HCT116 (cell line): ENCODE data around the gene CYB5D1. TPM values are rescaled to one million over a fixed set of nuclear protein-coding genes. Genes with fewer than 3 reads are reported as not detected.
A peak's percentile ranks its signal among the peaks of the same experiment; 100 is the strongest.
"Not testable (repeated sequence)": the region's sequence is repeated elsewhere in the genome, so short reads cannot be mapped to it uniquely, and the experiment has no call there.

Source experiments
- ATAC-seq: fragments of 200-7000 bp; cut with Tn5 transposase; 2 replicates; pipeline ENCODE4 v1.9.1; 2020; ENCODE audit warnings: mild to moderate bottlenecking, moderate library complexity
- BruUV-seq: library from RNA; stranded (reverse); fragments of 400-500 nt; replicated peaks from 2 replicates; lab custom pipeline; 2021; lab: Mats Ljungman, UMichigan
- CTCF ChIA-PET: fragments of 300-600 bp; sonication (Branson Sonifier 250); formaldehyde crosslinking; loops from one replicate; lab custom pipeline; 2021; ENCODE audit warnings: antibody characterized with exemption; lab: Charles Lee
- POLR2A ChIA-PET: fragments of 300-600, 350-600 bp; sonication (Branson Sonifier 250); formaldehyde crosslinking; loops from one replicate; lab custom pipeline; 2021; ENCODE audit warnings: antibody characterized with exemption; lab: Charles Lee
- RAD21 ChIA-PET, 2 experiments: fragments of 300-600 bp; sonication (Branson Sonifier 250); formaldehyde crosslinking; loops; one replicate each; lab custom pipeline; 2023; ENCODE audit warnings: low total read pairs in 2 of 2; ENCODE audit not compliant: uncharacterized antibody in 2 of 2, unreplicated experiment in 2 of 2, low non-redundant PET in 1 of 2; lab: Charles Lee
- DNase-seq: peaks from one replicate; pipeline ENCODE4 v3.0.0-alpha.2; 2010; ENCODE audit warnings: low read depth, low spot score
- H2AFZ ChIP-seq: fragments of 200-600 bp; shearing (Covaris generic), sonication (generic); 2 replicates; pipeline ENCODE4 v1.6.1; 2017; ENCODE audit warnings: low read depth, mixed run types, mixed read lengths, antibody characterized with exemption, low read length; ENCODE audit not compliant: poor library complexity, severe bottlenecking
- H3K27ac ChIP-seq: 2 replicates; pipeline ENCODE4 v1.5.1; 2012; ENCODE audit warnings: low read depth, low read length
- H3K27me3 ChIP-seq: fragments of 200-600 bp; sonication (generic); 2 replicates; pipeline ENCODE4 v1.6.1; 2016; ENCODE audit warnings: mixed run types, low read length, mixed read lengths; ENCODE audit not compliant: insufficient read depth
- H3K36me3 ChIP-seq, 2 experiments: fragments of 200-500 bp in 1 of 2; fragments of 200-600 bp in 1 of 2; sonication (Bioruptor generic) in 1 of 2; sonication (generic) in 1 of 2; 2 replicates each; pipeline versions ENCODE4 v1.5.1 to v1.6.1; 2014 to 2016; ENCODE audit warnings: low read length in 2 of 2, inconsistent platforms in 1 of 2, mixed read lengths in 1 of 2, mixed run types in 1 of 2; ENCODE audit not compliant: insufficient read depth in 2 of 2, control insufficient read depth in 1 of 2
- H3K4me1 ChIP-seq, 2 experiments: fragments of 200-600 bp in 1 of 2; sonication (generic) in 1 of 2; 2 replicates each; pipeline versions ENCODE4 v1.5.1 to v1.6.1; 2012 to 2017; ENCODE audit warnings: low read length in 2 of 2, inconsistent platforms in 1 of 2, mild to moderate bottlenecking in 1 of 2, mixed read lengths in 1 of 2, mixed run types in 1 of 2, moderate library complexity in 1 of 2; ENCODE audit not compliant: insufficient read depth in 2 of 2, control insufficient read depth in 1 of 2
- H3K4me2 ChIP-seq: fragments of 200-600 bp; sonication (generic); 2 replicates; pipeline ENCODE4 v1.6.1; 2017; ENCODE audit warnings: mixed run types, low read length, mixed read lengths
- H3K4me3 ChIP-seq, 2 experiments: fragments of 200-600 bp in 1 of 2; sonication (generic) in 1 of 2; replicated peaks in 1 of 2; 2 replicates each; pipeline ENCODE4 v1.5.1; 2011 to 2016; ENCODE audit warnings: low read length in 2 of 2, control low read depth in 1 of 2, low read depth in 1 of 2, mild to moderate bottlenecking in 1 of 2, mixed read lengths in 1 of 2, mixed run types in 1 of 2
- H3K79me2 ChIP-seq: fragments of 200-600 bp; sonication (generic); 2 replicates; pipeline ENCODE4 v1.6.1; 2017; ENCODE audit warnings: mild to moderate bottlenecking, mixed run types, low read length, moderate library complexity, mixed read lengths; ENCODE audit not compliant: insufficient read depth
- H3K9ac ChIP-seq: fragments of 200-600 bp; sonication (generic); 2 replicates; pipeline ENCODE4 v1.6.1; 2016; ENCODE audit warnings: low read length, mixed read lengths
- H3K9me2 ChIP-seq: fragments of 200-600 bp; sonication (generic), shearing (Covaris generic); 2 replicates; pipeline ENCODE4 v1.6.1; 2017; ENCODE audit warnings: mixed run types, mild to moderate bottlenecking, moderate library complexity; ENCODE audit not compliant: insufficient read depth
- H3K9me3 ChIP-seq, 2 experiments: fragments of 200-500 bp in 1 of 2; fragments of 200-600 bp in 1 of 2; sonication (Bioruptor generic) in 1 of 2; sonication (generic) in 1 of 2; 2 replicates each; pipeline ENCODE4 v1.6.1; 2014 to 2017; ENCODE audit warnings: low read length in 2 of 2, mixed read lengths in 2 of 2, inconsistent platforms in 1 of 2, low read depth in 1 of 2, mild to moderate bottlenecking in 1 of 2, mixed run types in 1 of 2, moderate library complexity in 1 of 2; ENCODE audit not compliant: control insufficient read depth in 1 of 2, insufficient read depth in 1 of 2
- H4K20me1 ChIP-seq: fragments of 200-600 bp; sonication (generic), shearing (Covaris generic); 2 replicates; pipeline ENCODE4 v1.6.1; 2017; ENCODE audit warnings: mixed run types, mild to moderate bottlenecking, moderate library complexity; ENCODE audit not compliant: insufficient read depth
- ATF3 ChIP-seq: IDR thresholded peaks from 2 replicates; pipeline ENCODE4 v1.6.1; 2012
- CEBPB ChIP-seq: IDR thresholded peaks from 2 replicates; pipeline ENCODE4 v1.6.1; 2012; ENCODE audit warnings: low read depth
- CTCF ChIP-seq, 3 experiments: fragments of 200-600 bp in 1 of 3; sonication (generic) in 1 of 3; IDR thresholded peaks in 2 of 3; conservative IDR thresholded peaks in 1 of 3; 2 replicates each; pipeline ENCODE4 v1.5.1; 2012 to 2017; ENCODE audit warnings: low read depth in 2 of 3, low read length in 2 of 3, antibody characterized with exemption in 1 of 3, borderline replicate concordance in 1 of 3, control low read depth in 1 of 3, mild to moderate bottlenecking in 1 of 3, mixed read lengths in 1 of 3, mixed run types in 1 of 3, moderate library complexity in 1 of 3; ENCODE audit not compliant: insufficient read depth in 1 of 3
- EGR1 ChIP-seq: IDR thresholded peaks from 2 replicates; pipeline ENCODE4 v1.6.1; 2012; ENCODE audit warnings: low read depth
- ELF1 ChIP-seq: IDR thresholded peaks from 2 replicates; pipeline ENCODE4 v1.6.1; 2012; ENCODE audit warnings: low read depth, borderline replicate concordance
- EZH2 ChIP-seq: fragments of 200-600 bp; sonication (generic); IDR thresholded peaks from 2 replicates; pipeline ENCODE4 v1.6.1; 2017; ENCODE audit warnings: antibody characterized with exemption, mixed run types
- MAX ChIP-seq: IDR thresholded peaks from 2 replicates; pipeline ENCODE4 v1.6.1; 2012
- POLR2AphosphoS5 ChIP-seq: IDR thresholded peaks from 2 replicates; pipeline ENCODE4 v1.6.1; 2011; ENCODE audit warnings: mild to moderate bottlenecking, low read depth, low read length, moderate library complexity
- RAD21 ChIP-seq: IDR thresholded peaks from 2 replicates; pipeline ENCODE4 v1.6.1; 2012; ENCODE audit warnings: low read depth, mild to moderate bottlenecking
- SP1 ChIP-seq: IDR thresholded peaks from 2 replicates; pipeline ENCODE4 v1.6.1; 2012; ENCODE audit warnings: low read depth
- SRF ChIP-seq: IDR thresholded peaks from 2 replicates; pipeline ENCODE4 v1.6.1; 2012; ENCODE audit warnings: low read depth
- TCF7L2 ChIP-seq: IDR thresholded peaks from 2 replicates; pipeline ENCODE4 v1.7.0; 2011; ENCODE audit warnings: borderline replicate concordance, inconsistent platforms; ENCODE audit not compliant: insufficient read depth, insufficient read length; ENCODE audit errors: extremely low read depth
- ZNF274 ChIP-seq: fragments of 200-500 bp; sonication (Bioruptor generic); IDR thresholded peaks from 2 replicates; pipeline ENCODE4 v1.6.1; 2014; ENCODE audit warnings: mild to moderate bottlenecking, low read depth, low read length, inconsistent platforms
- intact Hi-C: fragments of 100-400 bp; cut with micrococcal nuclease; formaldehyde crosslinking; loops from 2 replicates; pipeline ENCODE4 v1.10.0; 2022
- total RNA-seq: library from RNA; stranded (reverse); gene quantifications from one replicate; pipeline ENCODE4 v1.2.1, GENCODE V29; 2021; ENCODE audit not compliant: unreplicated experiment

CYB5D1 gene
- total RNA-seq, 1 experiment from 2014 or later, result 21.5 TPM

GRCh38 chr17:7809086-7809790 lies 48.6 kb upstream of the CYB5D1 start (continued):
- TF ChIP-seq ELF1, result no peak
- TF ChIP-seq TCF7L2, result no peak

GRCh38 chr17:7809791-7810343 lies 47.9 kb upstream of the CYB5D1 start:
- ATAC-seq, intact Hi-C loops, BruUV-seq, H3K36me3 ChIP-seq, H3K79me2 ChIP-seq, H3K27me3 ChIP-seq, H3K9me2 ChIP-seq: not testable (repeated sequence)
- POLR2A ChIA-PET, result interaction anchor here (0.7 kb wide), 1 partner anchor 10 kb away, joined by 3 read pairs; no protein-coding TSS in a partner anchor
- H3K4me2 ChIP-seq, result peak overlapping the region; percentile 54
- RAD21 ChIA-PET, result interaction anchor here in 1 of 2 experiments (0.6 kb wide), 1 partner anchor 14 kb away, joined by 3 read pairs; no protein-coding TSS in a partner anchor
- peak; percentile 63 for TF ChIP-seq CEBPB
- TF ChIP-seq, all 23 proteins: peak for 1; not testable (repeated sequence) for 22
- not testable (repeated sequence) for H3K9ac ChIP-seq, H4K20me1 ChIP-seq, H2AFZ ChIP-seq, H3K4me3 ChIP-seq, DNase-seq, H3K9me3 ChIP-seq, H3K27ac ChIP-seq
- H3K4me1 ChIP-seq, result peaks cover 4 to 15% of the 10 kb centered on the region in 2 experiments
- CTCF ChIA-PET, result interaction anchor here (0.7 to 1.1 kb wide), 3 partner anchors 15 to 66 kb away, joined by 3 read pairs; no protein-coding TSS in a partner anchor

GRCh38 chr17:7811251-7811650 lies 46.6 kb upstream of the CYB5D1 start:
- TF ChIP-seq SRF, result no peak
- TF ChIP-seq EGR1, result no peak
- no peak for TF ChIP-seq EZH2
- TF ChIP-seq ZNF274, result no peak
- no peak for TF ChIP-seq TCF7L2
- TF ChIP-seq MAX, result no peak
- TF ChIP-seq CEBPB, result no peak
- no peak for TF ChIP-seq ATF3
- TF ChIP-seq CTCF (IDR thresholded peaks at IDR 0.05 in 2 of 3, conservative IDR thresholded peaks at IDR 0.05 in 1 of 3; ENCODE audit: borderline replicate concordance in 1 of 3, insufficient read depth in 1 of 3, low read depth in 2 of 3, low read length in 2 of 3), result no peak
- TF ChIP-seq SP1, result no peak
- no peak for TF ChIP-seq POLR2AphosphoS5
- TF ChIP-seq RAD21, result no peak
- H2AFZ ChIP-seq, result no peak overlapping the region
- ATAC-seq (no peak), DNase-seq (no peak)
- no peak overlapping the region for H3K9ac ChIP-seq
- ChIA-PET POLR2A (no interaction called here), CTCF (interaction anchor here (1.0 to 1.3 kb wide), 2 partner anchors 14 to 230 kb away, joined by 3 read pairs; no protein-coding TSS in a partner anchor), RAD21 (no interaction called here)
- H3K4me3 ChIP-seq, result no peak overlapping the region
- H3K9me2 ChIP-seq, result no peaks in the 10 kb centered on the region
- no peaks in the 10 kb centered on the region for H3K36me3 ChIP-seq
- no peak overlapping the region for H3K4me2 ChIP-seq
- intact Hi-C loops, result no loop called here
- H3K9me3 ChIP-seq, result no peaks in the 10 kb centered on the region
- no peaks in the 10 kb centered on the region for H4K20me1 ChIP-seq
- peaks cover 4 to 15% of the 10 kb centered on the region in 2 experiments for H3K4me1 ChIP-seq
- H3K27me3 ChIP-seq, result no peaks in the 10 kb centered on the region
- no TSS peak for BruUV-seq
- H3K79me2 ChIP-seq, result no peaks in the 10 kb centered on the region
- no peak overlapping the region for H3K27ac ChIP-seq
